Duodenal mucosa (tissue), 2 donors: Measurements from ENCODE around the gene KRT82.
"Not testable (repeated sequence)": the region's sequence is repeated elsewhere in the genome, so short reads cannot be mapped to it uniquely, and the experiment has no call there.

Source experiments
- H3K27ac ChIP-seq: one replicate; pipeline ENCODE4 v1.7.0; 2013; ENCODE audit warnings: low read depth, low read length
- H3K27me3 ChIP-seq, 2 donors: one replicate each; pipeline ENCODE4 v1.7.0; 2013; ENCODE audit warnings: low read length in 2 of 2, control low read depth in 1 of 2; ENCODE audit not compliant: insufficient read depth in 2 of 2, control insufficient read depth in 1 of 2
- H3K36me3 ChIP-seq, 2 donors: one replicate each; pipeline ENCODE4 v1.7.0; 2013; ENCODE audit warnings: low read length in 2 of 2, control low read depth in 1 of 2; ENCODE audit not compliant: insufficient read depth in 2 of 2, control insufficient read depth in 1 of 2
- H3K4me1 ChIP-seq, 2 donors: one replicate each; pipeline ENCODE4 v1.7.0; 2013; ENCODE audit warnings: low read length in 2 of 2, control low read depth in 1 of 2; ENCODE audit not compliant: insufficient read depth in 2 of 2, control insufficient read depth in 1 of 2
- H3K4me3 ChIP-seq, 2 donors: one replicate each; pipeline ENCODE4 v1.7.0; 2013; ENCODE audit warnings: low read length in 2 of 2, low read depth in 1 of 2
- H3K9ac ChIP-seq, 2 donors: one replicate each; pipeline ENCODE4 v1.7.0; 2013; ENCODE audit warnings: low read length in 2 of 2, low read depth in 1 of 2
- H3K9me3 ChIP-seq, 2 donors: one replicate each; pipeline ENCODE4 v1.7.0; 2013; ENCODE audit warnings: low read length in 2 of 2, control low read depth in 1 of 2; ENCODE audit not compliant: control insufficient read depth in 1 of 2

KRT82 gene

GRCh38 chr12:52405922-52406385 lies at the start of gene KRT82:
Gene KRT82, minus strand, starts transcription at chr12:52406335. Its CDS starts 58 bp downstream, at chr12:52406277.
- no peaks in the 10 kb centered on the region for H3K36me3 ChIP-seq
- no peaks in the 10 kb centered on the region for H3K9me3 ChIP-seq
- H3K9ac ChIP-seq = no peak within 1 kb of the TSS
- H3K4me1 ChIP-seq = no peaks in the 10 kb centered on the region
- no peak within 1 kb of the TSS for H3K4me3 ChIP-seq
- H3K27me3 ChIP-seq = peaks cover 0 to 3% of the 10 kb centered on the region in 2 donors
- H3K27ac ChIP-seq = no peak within 1 kb of the TSS

- peaks cover 0 to 3% of the 10 kb centered on the region in 2 donors for H3K27me3 ChIP-seq
Measured at GRCh38 chr12:52455821-52456220, 49.7 kb upstream of the KRT82 start.

DNA sequence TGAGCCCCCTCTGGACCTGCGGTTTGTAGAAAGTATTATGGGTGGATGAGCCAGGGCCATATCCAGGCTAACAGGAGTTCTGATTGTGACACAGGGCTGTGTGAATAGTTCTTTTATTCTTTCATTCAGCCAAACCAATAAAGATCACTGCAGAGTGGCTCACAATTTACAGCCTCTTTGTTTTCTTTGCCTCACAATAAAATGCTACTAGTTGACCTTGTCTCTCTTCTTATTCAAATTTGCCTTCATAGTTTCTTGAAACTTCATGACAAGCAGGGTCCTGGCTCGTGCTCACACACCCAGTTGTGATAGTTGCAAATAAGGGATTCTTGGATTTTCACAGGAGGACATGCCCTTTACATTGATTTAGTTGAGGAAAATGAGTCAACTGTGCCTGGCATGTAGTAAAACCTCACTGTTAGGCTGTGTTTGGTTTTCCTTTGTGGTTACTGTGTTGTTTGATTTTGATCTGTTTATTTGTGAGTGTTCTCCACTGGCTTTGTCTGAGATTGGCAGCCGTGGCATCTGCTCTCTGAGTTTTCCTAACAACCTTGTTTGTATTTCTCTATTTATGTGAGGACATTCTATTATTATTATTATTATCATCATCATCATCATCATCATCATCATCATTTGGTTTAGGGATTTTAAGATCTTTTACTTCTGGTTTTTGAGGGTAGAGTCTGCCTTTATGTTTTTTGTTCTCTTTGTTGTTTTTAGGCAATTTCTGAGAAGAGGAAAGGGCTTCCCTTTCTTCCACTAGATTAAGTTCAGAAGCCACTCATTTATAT lies 48.5 kb upstream of the KRT82 start:
- Histone ChIP-seq H3K36me3 (no peaks in the 10 kb centered on the region), H3K27me3 (no peaks in the 10 kb centered on the region), H3K9me3 (no peaks in the 10 kb centered on the region), H3K27ac (no peak overlapping the region), H3K4me1 (no peaks in the 10 kb centered on the region), H3K4me3 (no peak overlapping the region), H3K9ac (no peak overlapping the region)

More at GRCh38 chr12:52455821-52456220, 49.7 kb upstream of the KRT82 start:
- Histone ChIP-seq H3K9ac (no peak overlapping the region), H3K27ac (no peak overlapping the region), H3K36me3 (no peaks in the 10 kb centered on the region), H3K4me1 (no peaks in the 10 kb centered on the region), H3K9me3 (no peaks in the 10 kb centered on the region), H3K4me3 (no peak overlapping the region)

DNA sequence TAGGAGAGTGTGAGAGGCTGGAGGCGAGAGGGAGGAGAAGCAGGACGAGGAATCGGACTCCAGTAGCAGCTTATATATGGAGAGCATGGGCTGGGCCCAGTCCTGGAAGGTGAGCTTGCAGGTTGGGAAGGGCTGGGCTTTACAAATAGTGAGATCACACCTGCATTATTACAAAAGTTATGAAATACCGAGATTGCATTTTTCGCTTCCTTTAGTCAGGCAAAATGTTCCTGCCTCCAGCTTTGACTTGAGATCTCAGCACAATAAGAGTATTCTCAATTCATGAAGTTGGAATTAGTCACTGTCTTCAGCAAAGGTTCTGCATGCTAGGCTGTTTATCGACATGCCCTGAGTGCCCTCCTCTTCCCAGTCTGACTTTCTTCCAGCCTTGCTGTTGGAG lies 46.0 kb upstream of the KRT82 start, which contains the start of gene KRT6B:
KRT6B (minus strand) TSS at position 46 of the 400 bp plus-strand sequence. CDS start 68 bp downstream, outside the sequence.
- H3K9me3 ChIP-seq = no peaks in the 10 kb centered on the region
- no peaks in the 10 kb centered on the region for H3K4me1 ChIP-seq
- no peak within 1 kb of the TSS for H3K4me3 ChIP-seq
- H3K27me3 ChIP-seq = no peaks in the 10 kb centered on the region
- no peak within 1 kb of the TSS for H3K27ac ChIP-seq
- no peaks in the 10 kb centered on the region for H3K36me3 ChIP-seq
- no peak within 1 kb of the TSS for H3K9ac ChIP-seq

DNA sequence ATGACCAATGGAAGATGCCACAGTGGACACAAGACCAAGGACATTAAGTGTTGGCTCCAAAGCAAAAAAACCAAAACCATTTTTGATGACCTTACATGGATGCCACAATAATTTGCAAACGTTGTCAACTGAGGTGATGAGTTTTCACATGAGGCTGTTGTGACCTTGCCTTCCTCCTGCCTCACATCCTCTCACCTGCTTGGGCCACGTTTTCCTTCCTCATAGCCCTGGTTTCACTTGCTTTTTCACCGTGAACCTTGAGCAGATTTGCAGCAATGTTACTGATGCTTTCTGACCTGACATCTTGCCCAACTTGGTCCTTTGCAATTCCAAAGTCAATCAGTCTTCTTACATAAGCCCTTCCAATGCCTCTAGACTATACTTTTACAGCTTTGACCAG lies 42.1 kb upstream of the KRT82 start:
- Histone ChIP-seq H3K27ac (no peak overlapping the region), H3K9me3 (no peaks in the 10 kb centered on the region), H3K27me3 (no peaks in the 10 kb centered on the region), H3K4me3 (no peak overlapping the region), H3K9ac (no peak overlapping the region), H3K4me1 (peaks cover 0 to 6% of the 10 kb centered on the region in 2 donors), H3K36me3 (no peaks in the 10 kb centered on the region)

GRCh38 chr12:52447196-52447595 lies 41.1 kb upstream of the KRT82 start:
- H3K4me3 ChIP-seq, H3K27ac ChIP-seq, H3K4me1 ChIP-seq, H3K27me3 ChIP-seq, H3K36me3 ChIP-seq, H3K9me3 ChIP-seq, H3K9ac ChIP-seq: not testable (repeated sequence)

GRCh38 chr12:52446367-52447045 lies 40.4 kb upstream of the KRT82 start:
- H3K36me3 ChIP-seq = no peaks in the 10 kb centered on the region

DNA sequence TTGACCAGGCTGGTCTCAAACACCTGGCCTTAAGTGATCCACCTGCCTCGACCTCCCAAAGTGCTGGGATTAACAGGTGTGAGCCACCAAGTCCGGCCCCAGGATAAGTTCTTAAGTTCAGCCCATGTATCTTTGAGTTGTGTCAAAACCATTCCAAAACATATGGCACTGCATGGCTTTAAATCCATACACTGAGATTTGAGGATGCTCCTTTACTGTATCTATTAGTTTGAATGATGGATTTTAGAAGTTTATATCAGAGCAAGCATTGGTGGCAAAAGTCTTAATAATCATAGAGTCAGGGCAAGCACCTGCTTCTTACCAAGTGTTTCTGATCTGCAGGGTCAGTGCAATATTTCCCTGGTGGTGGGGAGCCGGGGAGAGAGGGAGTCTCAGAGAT lies 39.7 kb upstream of the KRT82 start:
- Histone ChIP-seq H3K4me1 (peaks cover 4 to 6% of the 10 kb centered on the region in 2 donors), H3K4me3 (no peak overlapping the region), H3K9ac (no peak overlapping the region), H3K27me3 (peaks cover 0 to 5% of the 10 kb centered on the region in 2 donors), H3K27ac (no peak overlapping the region), H3K36me3 (no peaks in the 10 kb centered on the region), H3K9me3 (no peaks in the 10 kb centered on the region)

More at GRCh38 chr12:52446367-52447045, 40.4 kb upstream of the KRT82 start:
- H3K27ac ChIP-seq = no peak overlapping the region
- H3K4me3 ChIP-seq = no peak overlapping the region
- peaks cover 0 to 5% of the 10 kb centered on the region in 2 donors for H3K27me3 ChIP-seq
- H3K9me3 ChIP-seq = no peaks in the 10 kb centered on the region
- H3K4me1 ChIP-seq = peaks cover 2 to 6% of the 10 kb centered on the region in 2 donors
- H3K9ac ChIP-seq = no peak overlapping the region

DNA sequence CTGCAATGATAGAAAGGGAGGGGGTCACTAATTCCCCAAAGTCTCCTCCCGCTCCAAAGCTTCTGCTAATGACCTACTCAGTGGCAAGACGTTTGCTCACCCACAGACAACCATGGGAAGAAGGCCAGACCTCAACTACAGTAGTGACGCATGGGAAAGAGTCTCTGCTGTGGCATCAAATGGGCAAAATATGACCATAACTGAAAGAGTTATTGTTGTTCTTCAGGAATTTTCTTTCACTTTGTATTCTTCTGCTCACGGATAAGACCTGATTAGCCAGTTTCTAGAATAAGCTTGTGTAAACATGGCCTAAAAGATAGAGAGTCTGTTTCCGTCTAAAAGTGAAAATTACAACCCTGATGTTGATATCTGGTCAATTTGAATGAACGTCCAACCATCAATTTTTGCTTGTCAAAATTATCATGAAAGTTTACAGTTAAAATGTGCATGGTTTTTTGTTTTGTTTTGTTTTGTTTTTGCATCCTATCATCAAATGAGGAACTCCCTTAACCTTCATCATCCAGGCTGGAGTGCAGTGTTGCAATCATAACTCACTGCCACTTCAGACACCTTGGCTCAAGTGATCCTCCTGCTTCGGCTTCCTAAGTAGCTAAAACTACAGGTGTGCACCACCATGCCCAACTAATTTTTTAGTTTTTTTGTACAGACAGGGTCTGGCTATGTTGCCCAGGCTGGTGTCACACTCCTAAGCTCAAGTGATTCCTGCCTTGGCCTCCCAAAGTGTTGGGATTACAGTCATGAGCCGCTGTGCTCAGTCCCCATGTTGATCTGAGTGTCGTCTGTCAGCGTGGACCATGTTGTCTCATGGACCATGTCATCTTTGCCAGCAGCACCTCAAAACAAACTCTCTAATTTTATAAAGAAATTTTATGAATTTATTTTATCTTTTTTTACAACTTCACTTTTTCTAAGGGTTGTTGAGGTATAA lies 38.8 kb upstream of the KRT82 start:
- H3K27me3 ChIP-seq = peaks cover 0 to 5% of the 10 kb centered on the region in 2 donors
- no peaks in the 10 kb centered on the region for H3K9me3 ChIP-seq
- H3K9ac ChIP-seq = no peak overlapping the region
- H3K4me1 ChIP-seq = peaks cover 4 to 6% of the 10 kb centered on the region in 2 donors
- no peak overlapping the region for H3K4me3 ChIP-seq
- no peak overlapping the region for H3K27ac ChIP-seq
- H3K36me3 ChIP-seq = no peaks in the 10 kb centered on the region
